HG02970 (cell line): ENCODE results near the gene PPWD1.
"Not testable (repeated sequence)": the region's sequence is repeated elsewhere in the genome, so short reads cannot be mapped to it uniquely, and the experiment has no call there.

ENCODE experiments used
- ATAC-seq: cut with Tn5 transposase; IDR thresholded peaks from one replicate; pipeline ENCODE4 v1.9.1; 2021; ENCODE audit warnings: mild to moderate bottlenecking, moderate library complexity, moderate number of reproducible peaks; ENCODE audit not compliant: unreplicated experiment, low FRiP score

PPWD1 gene

GRCh38 chr5:65562731-65563701 is at the start of gene PPWD1, which contains the start of gene CENPK:
PPWD1 (plus strand) TSS chr5:65563296; CDS start chr5:65563311, 15 bp downstream.
CENPK (minus strand) TSS chr5:65563168; CDS start chr5:65554907, 8,261 bp downstream.
- peak; percentile 99 for ATAC-seq

- ATAC-seq, result no peak
Observed at GRCh38 chr5:65525726-65526125, 37.4 kb upstream of the PPWD1 start.

- ATAC-seq, result no peak
Observed at GRCh38 chr5:65530904-65531303, 32.2 kb upstream of the PPWD1 start.

- ATAC-seq, result no peak
Observed at GRCh38 chr5:65535529-65535987, 27.5 kb upstream of the PPWD1 start.

GRCh38 chr5:65539827-65540226 is 23.3 kb upstream of the PPWD1 start:
- ATAC-seq, result no peak

- no peak for ATAC-seq
Observed at GRCh38 chr5:65544473-65544872, 18.6 kb upstream of the PPWD1 start.

GRCh38 chr5:65546141-65546540 is 17.0 kb upstream of the PPWD1 start:
- ATAC-seq, result no peak

- no peak for ATAC-seq
Observed at GRCh38 chr5:65548281-65548680, 14.8 kb upstream of the PPWD1 start.

- ATAC-seq, result no peak
Observed at GRCh38 chr5:65553941-65554340, 9.2 kb upstream of the PPWD1 start.

GRCh38 chr5:65555287-65555686 is 7.8 kb upstream of the PPWD1 start:
- ATAC-seq, result no peak

- ATAC-seq, result no peak
Observed at GRCh38 chr5:65556181-65556580, 6.9 kb upstream of the PPWD1 start.

GRCh38 chr5:65556718-65557117 is 6.4 kb upstream of the PPWD1 start:
- no peak for ATAC-seq

- no peak for ATAC-seq
Observed at GRCh38 chr5:65563777-65564176, 681 bp downstream of the PPWD1 start.

GRCh38 chr5:65566505-65566904 is 3.4 kb downstream of the PPWD1 start:
- no peak for ATAC-seq

GRCh38 chr5:65570598-65571226 is 7.6 kb downstream of the PPWD1 start:
- ATAC-seq, result no peak

GRCh38 chr5:65577141-65577540 is 14.0 kb downstream of the PPWD1 start:
- no peak for ATAC-seq

- no peak for ATAC-seq
Observed at GRCh38 chr5:65588694-65589093, 25.6 kb downstream of the PPWD1 start.

GRCh38 chr5:65601761-65602160 is 38.7 kb downstream of the PPWD1 start:
- ATAC-seq, result not testable (repeated sequence)

- ATAC-seq, result no peak
Observed at GRCh38 chr5:65611524-65611923, 48.4 kb downstream of the PPWD1 start.

GRCh38 chr5:65612298-65612907 is 49.3 kb downstream of the PPWD1 start:
- ATAC-seq, result no peak

- no peak for ATAC-seq
Observed at GRCh38 chr5:65620021-65620420, 56.9 kb downstream of the PPWD1 start.
